Body of pancreas (tissue), 4 donors: Measurements from ENCODE around the gene DCDC2B. TPM values are rescaled to one million over a fixed set of nuclear protein-coding genes. Genes with fewer than 3 reads are reported as not detected.

Experiments
- ATAC-seq: fragments of 150-250 bp; one replicate; pipeline ENCODE4 v1.9.1; 2016
- DNase-seq, 4 donors: peaks; one replicate each; pipeline ENCODE4 v3.0.0-alpha.2; 2019
- H3K27ac ChIP-seq, 4 donors: fragments of 200-600 bp; sonication (generic); 1 replicate in 3 of 4; 2 replicates in 1 of 4; pipeline versions ENCODE4 v1.5.1 to v1.6.1; 2016 to 2019; ENCODE audit warnings: mild to moderate bottlenecking in 1 of 4, mixed read lengths in 1 of 4, moderate library complexity in 1 of 4
- H3K27me3 ChIP-seq, 2 donors: fragments of 200-600 bp; sonication (generic); one replicate each; pipeline ENCODE4 v1.6.0; 2016; ENCODE audit warnings: mild to moderate bottlenecking in 1 of 2
- H3K36me3 ChIP-seq, 2 donors: fragments of 200-600 bp; sonication (generic); replicated peaks in 1 of 2; 2 replicates each; pipeline ENCODE4 v1.5.1; 2016; ENCODE audit warnings: low read depth in 2 of 2; ENCODE audit not compliant: insufficient read depth in 1 of 2
- H3K4me1 ChIP-seq: fragments of 200-600 bp; sonication (generic); one replicate; pipeline ENCODE4 v1.6.0; 2016
- H3K4me3 ChIP-seq, 2 donors: fragments of 200-600 bp; sonication (generic); 1 replicate in 1 of 2; 2 replicates in 1 of 2; pipeline ENCODE4 v1.5.1; 2016 to 2019
- H3K9me3 ChIP-seq, 3 donors: fragments of 200-600 bp; sonication (generic); 1 replicate in 2 of 3; 2 replicates in 1 of 3; pipeline ENCODE4 v1.5.1; 2016
- CTCF ChIP-seq, 7 experiments: fragments of 450-650 bp in 4 of 7; fragments of 200-600 bp in 3 of 7; sonication (generic) in 3 of 7; IDR thresholded peaks; one replicate each; pipeline ENCODE4 v1.5.1; 2016 to 2019; ENCODE audit warnings: antibody characterized with exemption in 7 of 7
- POLR2A ChIP-seq, 3 donors: fragments of 450-650 bp; IDR thresholded peaks; one replicate each; pipeline ENCODE4 v1.6.1; 2016; ENCODE audit warnings: antibody characterized with exemption in 3 of 3, mild to moderate bottlenecking in 2 of 3
- WGBS, 2 donors: methylation state at CpG; one replicate each; pipeline ENCODE4 v1.1.5; 2017; 5-methylcytosine and 5-hydroxymethylcytosine counted together
- intact Hi-C: fragments of 100-400 bp; cut with DNase I; formaldehyde crosslinking; loops from one replicate; pipeline ENCODE4 v1.15.1; 2023
- total RNA-seq, 2 donors: library from RNA; depleted of rRNA; stranded (reverse); fragments of >200 nt; gene quantifications; one replicate each; pipeline ENCODE4 v1.1.0, GENCODE V29; 2016

Gene DCDC2B
- total RNA-seq, 2 donors from 2014 or later = not detected

- DNase-seq (no peak), ATAC-seq (no peak)
- no peak for TF ChIP-seq POLR2A (IDR thresholded peaks at IDR 0.05)
- no peak for TF ChIP-seq CTCF (IDR thresholded peaks at IDR 0.05)
- Histone ChIP-seq H3K36me3 (no peaks in the 10 kb centered on the region), H3K4me3 (peak overlapping the region; percentile 44 to 84), H3K4me1 (peaks cover 27% of the 10 kb centered on the region), H3K27ac (peak overlapping the region; percentile 39 to 94 (median 74)), H3K27me3 (no peaks in the 10 kb centered on the region), H3K9me3 (no peaks in the 10 kb centered on the region)
- intact Hi-C loops = no loop called here
- WGBS, 2 donors = 4 to 5% methylated on average over 8 to 13 of the region's 13 CpGs
Observed at GRCh38 chr1:32221581-32221979, 12.7 kb downstream of the DCDC2B start.

- DNase-seq = peak; percentile 91 to 94 (median 92)
- H3K9me3 ChIP-seq = no peaks in the 10 kb centered on the region
- intact Hi-C loops = no loop called here
- peaks cover 0 to 1% of the 10 kb centered on the region in 2 donors for H3K36me3 ChIP-seq
- 0 to 1% methylated on average over 32 to 46 of the region's 46 CpGs for whole genome bisulfite sequencing, 2 donors
- no peaks in the 10 kb centered on the region for H3K27me3 ChIP-seq
- TF ChIP-seq CTCF (IDR thresholded peaks at IDR 0.05) (no peak), POLR2A (IDR thresholded peaks at IDR 0.05) (peak; percentile 36 to 77 (median 75))
- H3K4me1 ChIP-seq = peaks cover 27% of the 10 kb centered on the region
- H3K4me3 ChIP-seq = peak within 1 kb of the TSS; percentile 44 to 84
- ATAC-seq = peak; percentile 97
- peak within 1 kb of the TSS; percentile 60 to 94 (median 80) for H3K27ac ChIP-seq
Observed at GRCh38 chr1:32221980-32222755, 13.3 kb downstream of the DCDC2B start, which contains the start of the genes EIF3I and TMEM234. EIF3I (plus strand) TSS chr1:32222407; CDS start chr1:32222442, 35 bp downstream. TMEM234 (minus strand) TSS chr1:32222353; CDS start chr1:32222322, 31 bp downstream.

- H3K4me1 ChIP-seq = peaks cover 27% of the 10 kb centered on the region
- H3K27me3 ChIP-seq = no peaks in the 10 kb centered on the region
- DNase-seq (no peak), ATAC-seq (no peak)
- H3K27ac ChIP-seq = peak overlapping the region in 1 of 4 donors; percentile 94
- TF ChIP-seq CTCF (IDR thresholded peaks at IDR 0.05) (peak in 1 of 7 experiments; percentile 4), POLR2A (IDR thresholded peaks at IDR 0.05) (no peak)
- H3K4me3 ChIP-seq = no peak overlapping the region
- peaks cover 4 to 8% of the 10 kb centered on the region in 2 donors for H3K36me3 ChIP-seq
- 71 to 78% methylated on average over 3 of the region's 3 CpGs for WGBS, 2 donors
- no peaks in the 10 kb centered on the region for H3K9me3 ChIP-seq
- intact Hi-C loops = no loop called here
Observed at GRCh38 chr1:32223683-32224082, 14.8 kb downstream of the DCDC2B start.

GRCh38 chr1:32224285-32224684 lies 15.4 kb downstream of the DCDC2B start:
- ATAC-seq (no peak), DNase-seq (no peak)
- Histone ChIP-seq H3K4me3 (no peak overlapping the region), H3K9me3 (no peaks in the 10 kb centered on the region), H3K27ac (no peak overlapping the region), H3K4me1 (peaks cover 27% of the 10 kb centered on the region), H3K36me3 (peaks cover 9 to 10% of the 10 kb centered on the region in 2 donors), H3K27me3 (no peaks in the 10 kb centered on the region)
- WGBS, 2 donors = 77 to 85% methylated on average over 4 of the region's 4 CpGs
- intact Hi-C loops = no loop called here
- no peak for TF ChIP-seq CTCF (IDR thresholded peaks at IDR 0.05)
- TF ChIP-seq POLR2A (IDR thresholded peaks at IDR 0.05) = no peak
